Prostate gland (tissue), 2 donors: ENCODE results near the gene MTAP. TPM values are rescaled to one million over a fixed set of nuclear protein-coding genes. Genes with fewer than 3 reads are reported as not detected.

ENCODE experiments used
- DNase-seq: peaks from one replicate; pipeline ENCODE4 v3.0.0-alpha.2; 2019; ENCODE audit warnings: low spot score
- H3K27ac ChIP-seq, 2 donors: fragments of 200-600 bp; sonication (generic); 2 replicates each; pipeline ENCODE4 v1.5.1; 2017 to 2019
- H3K27me3 ChIP-seq: fragments of 200-600 bp; sonication (generic); replicated peaks from 2 replicates; pipeline ENCODE4 v1.5.1; 2019; ENCODE audit not compliant: insufficient read depth
- H3K36me3 ChIP-seq, 2 donors: fragments of 200-600 bp; sonication (generic); 1 replicate in 1 of 2; 2 replicates in 1 of 2; pipeline versions ENCODE4 v1.5.1 to v1.8.1; 2017 to 2019
- H3K4me1 ChIP-seq: fragments of 200-600 bp; sonication (generic); replicated peaks from 2 replicates; pipeline ENCODE4 v1.5.1; 2019
- H3K4me3 ChIP-seq, 2 donors: fragments of 200-600 bp; sonication (generic); 2 replicates each; pipeline ENCODE4 v1.5.1; 2017 to 2019
- H3K9me3 ChIP-seq: fragments of 200-600 bp; sonication (generic); 2 replicates; pipeline ENCODE4 v1.5.1; 2017
- POLR2A ChIP-seq: fragments of 450-650 bp; IDR thresholded peaks from one replicate; pipeline ENCODE4 v1.6.1; 2016; ENCODE audit warnings: antibody characterized with exemption, mild to moderate bottlenecking
- POLR2AphosphoS5 ChIP-seq: sonication (generic); formaldehyde crosslinking; IDR thresholded peaks from one replicate; pipeline ENCODE4 v1.6.1; 2017; ENCODE audit warnings: antibody characterized with exemption
- WGBS: methylation state at CpG from one replicate; pipeline ENCODE4 v1.1.5; 2018; 5-methylcytosine and 5-hydroxymethylcytosine counted together
- intact Hi-C: fragments of 100-400 bp; cut with DNase I; formaldehyde crosslinking; loops from one replicate; pipeline ENCODE4 v1.14.2; 2022
- total RNA-seq, 2 donors: library from RNA; depleted of rRNA; stranded (reverse); fragments of >200 nt; gene quantifications; one replicate each; pipeline ENCODE4 v1.1.0, GENCODE V29; 2016
- TF ChIP-seq, protein P1 (sequence below), 4 experiments: fragments of 200-600 bp in 2 of 4; fragments of 450-650 bp in 2 of 4; sonication (generic) in 2 of 4; IDR thresholded peaks; 1 replicate in 3 of 4; 2 replicates in 1 of 4; pipeline ENCODE4 v1.5.1; 2016 to 2019; ENCODE audit warnings: antibody characterized with exemption in 4 of 4, mild to moderate bottlenecking in 2 of 4, moderate library complexity in 2 of 4

Gene MTAP
- total RNA-seq, 2 donors from 2014 or later, result 13.3 to 33.5 TPM

DNA sequence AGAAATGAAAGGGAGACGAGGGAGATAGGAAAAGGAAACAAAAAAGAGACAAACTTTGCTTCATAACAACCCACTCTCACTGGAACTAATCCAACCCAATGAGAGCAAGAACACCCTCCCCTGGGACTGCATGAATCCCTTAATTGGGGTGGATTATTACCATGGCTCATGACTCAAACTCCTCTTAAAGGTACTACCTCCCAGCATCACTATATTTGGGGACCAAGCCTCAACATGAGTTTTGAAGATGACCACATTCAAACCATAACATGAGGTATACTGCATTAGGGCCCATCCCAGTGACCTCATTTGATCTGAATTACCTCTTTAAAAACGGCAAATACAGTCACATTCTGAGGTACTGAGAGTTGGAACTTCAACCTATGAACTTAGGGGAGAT lies 8.0 kb downstream of the MTAP start:
- H3K4me1 ChIP-seq, result no peaks in the 10 kb centered on the region
- intact Hi-C loops, result loop anchor here (5.0 to 10.0 kb wide), 3 partner anchors 197 to 304 kb away; partner anchors contain the start of gene CDKN2B
- WGBS, result 30% methylated on average over 2 of the region's 2 CpGs
- no peak overlapping the region for H3K27ac ChIP-seq
- no peaks in the 10 kb centered on the region for H3K27me3 ChIP-seq
- TF ChIP-seq POLR2AphosphoS5, result no peak
- TF ChIP-seq, protein P1, sequence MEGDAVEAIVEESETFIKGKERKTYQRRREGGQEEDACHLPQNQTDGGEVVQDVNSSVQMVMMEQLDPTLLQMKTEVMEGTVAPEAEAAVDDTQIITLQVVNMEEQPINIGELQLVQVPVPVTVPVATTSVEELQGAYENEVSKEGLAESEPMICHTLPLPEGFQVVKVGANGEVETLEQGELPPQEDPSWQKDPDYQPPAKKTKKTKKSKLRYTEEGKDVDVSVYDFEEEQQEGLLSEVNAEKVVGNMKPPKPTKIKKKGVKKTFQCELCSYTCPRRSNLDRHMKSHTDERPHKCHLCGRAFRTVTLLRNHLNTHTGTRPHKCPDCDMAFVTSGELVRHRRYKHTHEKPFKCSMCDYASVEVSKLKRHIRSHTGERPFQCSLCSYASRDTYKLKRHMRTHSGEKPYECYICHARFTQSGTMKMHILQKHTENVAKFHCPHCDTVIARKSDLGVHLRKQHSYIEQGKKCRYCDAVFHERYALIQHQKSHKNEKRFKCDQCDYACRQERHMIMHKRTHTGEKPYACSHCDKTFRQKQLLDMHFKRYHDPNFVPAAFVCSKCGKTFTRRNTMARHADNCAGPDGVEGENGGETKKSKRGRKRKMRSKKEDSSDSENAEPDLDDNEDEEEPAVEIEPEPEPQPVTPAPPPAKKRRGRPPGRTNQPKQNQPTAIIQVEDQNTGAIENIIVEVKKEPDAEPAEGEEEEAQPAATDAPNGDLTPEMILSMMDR (IDR thresholded peaks at IDR 0.05), result no peak
- no peak for TF ChIP-seq POLR2A
- H3K9me3 ChIP-seq, result no peaks in the 10 kb centered on the region
- no peak overlapping the region for H3K4me3 ChIP-seq
- no peaks in the 10 kb centered on the region for H3K36me3 ChIP-seq
- DNase-seq, result no peak

DNA sequence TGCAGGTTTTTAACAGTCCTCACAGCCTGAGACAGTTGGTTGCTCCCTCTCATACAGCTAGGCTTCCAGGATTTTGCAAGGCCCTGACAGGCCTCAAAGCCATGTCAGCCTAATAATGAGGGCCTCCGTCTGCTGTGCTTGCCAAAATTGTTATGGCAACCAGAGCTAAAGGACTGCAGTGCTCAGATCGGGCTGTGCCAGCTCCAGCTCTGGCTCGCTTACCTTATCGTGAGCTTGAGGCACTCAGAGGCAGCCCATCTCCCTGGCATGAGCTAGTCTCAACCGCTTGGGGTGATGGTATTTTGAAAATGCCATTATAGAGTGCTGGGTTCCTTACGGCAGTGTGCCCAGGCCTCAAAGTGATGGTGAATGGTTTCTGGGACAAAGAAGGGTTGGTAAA lies 8.4 kb downstream of the MTAP start:
- no peaks in the 10 kb centered on the region for H3K4me1 ChIP-seq
- H3K27ac ChIP-seq, result no peak overlapping the region
- H3K4me3 ChIP-seq, result no peak overlapping the region
- H3K36me3 ChIP-seq, result no peaks in the 10 kb centered on the region
- H3K9me3 ChIP-seq, result no peaks in the 10 kb centered on the region
- 56% methylated on average over 6 of the region's 6 CpGs for WGBS
- intact Hi-C loops, result loop anchor here (5.0 to 10.0 kb wide), 3 partner anchors 196 to 304 kb away; partner anchors contain the start of gene CDKN2B
- H3K27me3 ChIP-seq, result no peaks in the 10 kb centered on the region
- TF ChIP-seq POLR2AphosphoS5 (no peak), POLR2A (no peak)
- TF ChIP-seq, protein P1 (IDR thresholded peaks at IDR 0.05), result no peak
- no peak for DNase-seq

DNA sequence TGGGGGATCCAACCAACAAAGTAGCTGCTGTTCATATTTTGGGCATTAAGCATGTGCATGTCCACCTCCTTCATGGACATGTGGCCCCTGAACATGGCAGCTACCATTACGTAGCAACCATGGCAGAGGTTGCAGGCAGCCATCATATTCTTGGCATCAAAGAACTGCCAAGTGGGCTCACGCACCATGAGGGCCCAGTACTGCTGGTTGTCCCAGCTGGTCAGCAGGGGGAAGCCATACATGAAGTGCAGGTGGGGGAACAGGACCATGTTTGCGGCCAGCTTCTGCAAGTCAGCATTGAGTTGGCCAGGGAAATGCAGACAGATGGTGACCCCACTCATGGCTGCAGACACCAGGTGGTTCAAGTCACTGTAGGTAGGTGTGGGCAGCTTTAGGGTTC lies 9.5 kb downstream of the MTAP start:
- no peaks in the 10 kb centered on the region for H3K27me3 ChIP-seq
- intact Hi-C loops, result loop anchor here (2.0 to 10.0 kb wide), 4 partner anchors 195 to 429 kb away; partner anchors contain the start of gene CDKN2B
- peaks cover 3% of the 10 kb centered on the region for H3K4me1 ChIP-seq
- H3K9me3 ChIP-seq, result no peaks in the 10 kb centered on the region
- no peak overlapping the region for H3K4me3 ChIP-seq
- H3K27ac ChIP-seq, result no peak overlapping the region
- WGBS, result 97% methylated on average over 3 of the region's 3 CpGs
- TF ChIP-seq POLR2AphosphoS5 (no peak), POLR2A (no peak)
- TF ChIP-seq, protein P1 (IDR thresholded peaks at IDR 0.05), result no peak
- DNase-seq, result no peak
- no peaks in the 10 kb centered on the region for H3K36me3 ChIP-seq

DNA sequence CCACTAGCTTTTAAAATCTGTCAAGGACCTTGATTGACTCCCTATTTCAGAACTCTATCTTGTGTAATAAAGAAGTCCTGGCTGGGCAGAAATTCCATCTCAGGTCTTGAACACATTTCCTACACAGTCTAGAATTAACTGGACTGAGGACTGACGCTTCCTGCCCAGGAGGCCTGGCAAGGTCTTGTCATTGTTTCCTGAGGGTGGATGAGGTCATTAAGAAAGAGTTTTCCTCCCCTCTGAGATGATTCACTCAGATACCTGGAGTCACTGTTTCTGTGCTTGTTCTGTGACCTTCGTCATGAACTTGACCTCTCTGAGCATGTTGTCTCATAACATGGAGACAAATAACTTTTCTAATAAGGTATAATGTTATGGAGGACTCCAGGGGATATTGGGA lies 10.0 kb downstream of the MTAP start:
- intact Hi-C loops, result loop anchor here (2.0 to 10.0 kb wide), 4 partner anchors 195 to 428 kb away; partner anchors contain the start of gene CDKN2B
- Histone ChIP-seq H3K36me3 (no peaks in the 10 kb centered on the region), H3K27ac (no peak overlapping the region), H3K27me3 (no peaks in the 10 kb centered on the region), H3K9me3 (no peaks in the 10 kb centered on the region), H3K4me3 (no peak overlapping the region), H3K4me1 (peaks cover 3% of the 10 kb centered on the region)
- WGBS, result 70% methylated on average over 2 of the region's 2 CpGs
- no peak for DNase-seq
- TF ChIP-seq, protein P1 (IDR thresholded peaks at IDR 0.05), result no peak
- TF ChIP-seq POLR2AphosphoS5 (no peak), POLR2A (no peak)

DNA sequence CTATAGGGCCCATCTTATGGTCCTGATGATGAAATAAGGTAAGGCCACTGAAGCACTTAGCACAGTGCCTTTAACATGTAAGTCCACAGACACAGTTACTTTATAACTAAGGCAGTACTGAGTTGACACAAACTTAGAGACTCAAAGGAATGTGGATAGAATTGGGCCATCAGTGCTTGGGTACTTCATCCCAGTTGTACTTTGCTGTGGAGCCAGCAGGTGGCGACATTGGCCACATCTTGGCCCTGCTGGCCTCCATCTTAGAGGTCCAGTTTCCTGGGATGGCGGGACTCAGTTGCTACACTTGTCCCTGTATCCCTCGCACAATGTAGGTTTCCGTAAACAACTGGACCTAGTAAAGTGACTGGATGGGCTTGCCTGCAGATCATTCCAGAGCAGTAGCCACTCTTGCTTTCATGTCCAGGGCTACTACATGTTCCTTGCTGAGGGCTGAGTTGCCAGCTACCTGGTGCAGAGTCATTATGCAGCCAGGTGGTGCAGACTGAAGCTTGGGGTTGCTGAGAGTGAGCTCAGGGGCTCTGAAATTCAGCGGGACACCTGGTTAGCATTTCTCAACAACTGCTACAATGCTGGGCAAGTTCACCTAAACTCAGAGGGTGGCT lies 10.6 kb downstream of the MTAP start:
- TF ChIP-seq POLR2A, result no peak
- peak; percentile 35 for TF ChIP-seq POLR2AphosphoS5
- TF ChIP-seq, protein P1 (IDR thresholded peaks at IDR 0.05), result peak; percentile 71 to 85 (median 79)
- peak; percentile 53 for DNase-seq
- Histone ChIP-seq H3K4me3 (no peak overlapping the region), H3K36me3 (no peaks in the 10 kb centered on the region), H3K9me3 (no peaks in the 10 kb centered on the region), H3K27me3 (no peaks in the 10 kb centered on the region), H3K27ac (peak overlapping the region in 1 of 2 donors; percentile 17), H3K4me1 (peaks cover 3% of the 10 kb centered on the region)
- 63% methylated on average over 5 of the region's 5 CpGs for WGBS
- intact Hi-C loops, result loop anchor here (2.0 to 10.0 kb wide), 4 partner anchors 194 to 428 kb away; partner anchors contain the start of gene CDKN2B
